Epithelial cell of esophagus (primary cell): ENCODE results near the gene RHOBTB3.

ENCODE experiments used
- DNase-seq: peaks from one replicate; pipeline ENCODE4 v3.0.0; 2010; ENCODE audit warnings: low read depth
- H3K4me3 ChIP-seq: 2 replicates; pipeline ENCODE4 v1.5.1; 2011; ENCODE audit warnings: mild to moderate bottlenecking, low read length, control low read depth
- CTCF ChIP-seq: IDR thresholded peaks from 2 replicates; pipeline ENCODE4 v1.5.1; 2011; ENCODE audit warnings: low read depth, mild to moderate bottlenecking, low read length, control low read depth, inconsistent platforms; ENCODE audit not compliant: insufficient read depth; ENCODE audit errors: missing control alignments

The RHOBTB3 gene

GRCh38 chr5:95845391-95845790, 114.3 kb downstream of the RHOBTB3 start:
- TF ChIP-seq CTCF: no peak
- H3K4me3 ChIP-seq: no peak overlapping the region
- DNase-seq: no peak
